ENCODE results near the gene ARMH3. TPM values are rescaled to one million over a fixed set of nuclear protein-coding genes. Genes with fewer than 3 reads are reported as not detected.

ARMH3 gene
- total and polyA plus RNA-seq, 8 donors: 7.5 to 15.8 (median 10.7) TPM

DNA sequence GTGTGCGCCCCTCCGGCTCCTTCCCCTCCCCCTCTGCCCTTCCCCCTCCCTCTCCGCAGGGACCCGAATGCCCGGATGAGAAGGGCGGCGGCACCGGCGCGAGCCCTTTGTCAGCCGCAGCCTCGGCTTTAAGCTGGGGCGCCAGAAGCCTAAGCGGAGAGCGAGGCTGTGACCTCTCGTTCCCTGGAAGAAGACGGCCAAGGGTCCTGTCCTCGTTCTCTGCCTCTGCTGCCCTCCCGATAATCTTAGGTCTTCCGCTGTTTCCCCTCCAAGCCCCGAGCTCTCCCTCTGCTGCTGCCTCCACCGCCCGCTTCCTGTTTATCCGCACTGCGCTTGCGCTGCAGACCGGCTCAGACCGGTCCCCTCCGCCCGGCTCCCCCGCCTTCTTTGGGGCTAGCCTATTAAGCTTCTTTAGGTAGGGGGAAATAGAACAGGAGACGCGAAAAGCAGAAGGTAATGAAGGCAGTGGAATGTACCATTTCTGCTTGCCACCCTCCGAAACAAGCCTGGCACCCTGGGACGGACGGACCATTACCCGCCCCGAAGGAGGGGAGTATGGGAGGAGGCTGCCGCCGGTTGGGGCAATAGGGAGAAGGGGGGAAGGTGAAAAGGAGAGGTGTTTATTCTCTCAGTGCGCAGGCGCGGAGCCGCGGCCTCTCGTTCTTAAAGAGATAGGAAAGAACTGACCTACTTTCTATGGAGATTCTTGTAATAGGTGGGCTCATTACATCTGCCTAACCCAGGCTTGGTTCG is 237.7 kb downstream of the ARMH3 start, which contains the start of gene OGA:
Gene OGA (minus strand): TSS at position 326 of the 753 bp plus-strand sequence. CDS start 422 bp downstream, outside the sequence.
- Histone ChIP-seq H3K27me3 (no peaks in the 10 kb centered on the region), H3K4me1 (peaks cover 10 to 24% (median 15%) of the 10 kb centered on the region in 3 donors), H3K4me3 (peak within 1 kb of the TSS; percentile 83 to 99 (median 98)), H3K36me3 (no peaks in the 10 kb centered on the region), H3K27ac (peak within 1 kb of the TSS; percentile 39 to 92 (median 81)), H3K9me3 (no peaks in the 10 kb centered on the region)
- FAIRE-seq (peak; percentile 97), ATAC-seq (peak; percentile 90 to 94 (median 91)), DNase-seq (peak; percentile 97 to 100 (median 98))
- WGBS, 2 donors: 0% methylated on average over 44 to 47 of the region's 47 CpGs
- TF ChIP-seq, protein P1, sequence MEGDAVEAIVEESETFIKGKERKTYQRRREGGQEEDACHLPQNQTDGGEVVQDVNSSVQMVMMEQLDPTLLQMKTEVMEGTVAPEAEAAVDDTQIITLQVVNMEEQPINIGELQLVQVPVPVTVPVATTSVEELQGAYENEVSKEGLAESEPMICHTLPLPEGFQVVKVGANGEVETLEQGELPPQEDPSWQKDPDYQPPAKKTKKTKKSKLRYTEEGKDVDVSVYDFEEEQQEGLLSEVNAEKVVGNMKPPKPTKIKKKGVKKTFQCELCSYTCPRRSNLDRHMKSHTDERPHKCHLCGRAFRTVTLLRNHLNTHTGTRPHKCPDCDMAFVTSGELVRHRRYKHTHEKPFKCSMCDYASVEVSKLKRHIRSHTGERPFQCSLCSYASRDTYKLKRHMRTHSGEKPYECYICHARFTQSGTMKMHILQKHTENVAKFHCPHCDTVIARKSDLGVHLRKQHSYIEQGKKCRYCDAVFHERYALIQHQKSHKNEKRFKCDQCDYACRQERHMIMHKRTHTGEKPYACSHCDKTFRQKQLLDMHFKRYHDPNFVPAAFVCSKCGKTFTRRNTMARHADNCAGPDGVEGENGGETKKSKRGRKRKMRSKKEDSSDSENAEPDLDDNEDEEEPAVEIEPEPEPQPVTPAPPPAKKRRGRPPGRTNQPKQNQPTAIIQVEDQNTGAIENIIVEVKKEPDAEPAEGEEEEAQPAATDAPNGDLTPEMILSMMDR (IDR thresholded peaks at IDR 0.05): no peak
- intact Hi-C loops (cut with DNase I): no loop called here

- H3K27me3 ChIP-seq: no peaks in the 10 kb centered on the region
- FAIRE-seq (no peak), DNase-seq (peak; percentile 64 to 87 (median 80)), ATAC-seq (peak; percentile 27 to 48 (median 40))
- peak overlapping the region; percentile 39 to 92 (median 81) for H3K27ac ChIP-seq
- H3K36me3 ChIP-seq: no peaks in the 10 kb centered on the region
- H3K9me3 ChIP-seq: no peaks in the 10 kb centered on the region
- 0 to 1% methylated on average over 31 to 44 of the region's 44 CpGs for WGBS, 2 donors
- H3K4me3 ChIP-seq: peak overlapping the region; percentile 83 to 99 (median 98)
- TF ChIP-seq, protein P1 (IDR thresholded peaks at IDR 0.05): no peak
- intact Hi-C loops (cut with DNase I): no loop called here
- peaks cover 10 to 24% (median 15%) of the 10 kb centered on the region in 3 donors for H3K4me1 ChIP-seq
Measured at GRCh38 chr10:101817337-101818118, 238.4 kb downstream of the ARMH3 start.

- no peak for FAIRE-seq
- intact Hi-C loops (cut with DNase I): no loop called here
- H3K9me3 ChIP-seq: no peaks in the 10 kb centered on the region
- TF ChIP-seq, protein P1 (IDR thresholded peaks at IDR 0.05): no peak
- no peak for DNase-seq
- H3K36me3 ChIP-seq: no peaks in the 10 kb centered on the region
- WGBS, 2 donors: 0 to 1% methylated on average over 14 of the region's 14 CpGs
- no peak for ATAC-seq
- H3K4me3 ChIP-seq: peak overlapping the region; percentile 83 to 99 (median 98)
- peaks cover 10 to 24% (median 15%) of the 10 kb centered on the region in 3 donors for H3K4me1 ChIP-seq
- H3K27me3 ChIP-seq: no peaks in the 10 kb centered on the region
- H3K27ac ChIP-seq: peak overlapping the region in 2 of 4 donors; percentile 20 to 88
Measured at GRCh38 chr10:101816913-101817336, 239.0 kb downstream of the ARMH3 start.

DNA sequence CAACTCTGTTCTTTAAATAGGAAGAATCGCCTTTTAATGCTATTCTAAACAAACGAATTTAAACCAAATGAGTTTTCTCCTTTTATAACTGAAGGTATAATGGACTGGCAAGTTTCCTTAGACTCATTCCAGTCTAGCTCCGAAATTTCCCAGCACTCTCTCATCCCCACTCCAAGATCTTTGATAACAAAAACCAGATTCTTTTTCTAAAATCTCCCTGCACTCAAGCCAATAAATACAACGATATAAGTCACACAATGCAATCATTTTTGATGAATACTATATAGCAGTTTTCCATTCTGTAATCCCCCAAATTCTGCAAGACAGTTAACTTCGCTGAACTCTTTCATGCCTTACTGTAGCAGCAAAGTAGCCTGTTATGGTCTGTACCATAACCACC is 239.6 kb downstream of the ARMH3 start:
- Histone ChIP-seq H3K27me3 (no peaks in the 10 kb centered on the region), H3K4me1 (peaks cover 10 to 24% (median 15%) of the 10 kb centered on the region in 3 donors), H3K4me3 (peak overlapping the region; percentile 83 to 99 (median 98)), H3K36me3 (no peaks in the 10 kb centered on the region), H3K9me3 (no peaks in the 10 kb centered on the region), H3K27ac (peak overlapping the region in 1 of 4 donors; percentile 20)
- no peak for ATAC-seq
- 1 to 2% methylated on average over 5 of the region's 5 CpGs for WGBS, 2 donors
- DNase-seq: no peak
- no peak for FAIRE-seq
- intact Hi-C loops (cut with DNase I): no loop called here
- TF ChIP-seq, protein P1 (IDR thresholded peaks at IDR 0.05): no peak
